ENCODE results near the gene SMU1.

DNA sequence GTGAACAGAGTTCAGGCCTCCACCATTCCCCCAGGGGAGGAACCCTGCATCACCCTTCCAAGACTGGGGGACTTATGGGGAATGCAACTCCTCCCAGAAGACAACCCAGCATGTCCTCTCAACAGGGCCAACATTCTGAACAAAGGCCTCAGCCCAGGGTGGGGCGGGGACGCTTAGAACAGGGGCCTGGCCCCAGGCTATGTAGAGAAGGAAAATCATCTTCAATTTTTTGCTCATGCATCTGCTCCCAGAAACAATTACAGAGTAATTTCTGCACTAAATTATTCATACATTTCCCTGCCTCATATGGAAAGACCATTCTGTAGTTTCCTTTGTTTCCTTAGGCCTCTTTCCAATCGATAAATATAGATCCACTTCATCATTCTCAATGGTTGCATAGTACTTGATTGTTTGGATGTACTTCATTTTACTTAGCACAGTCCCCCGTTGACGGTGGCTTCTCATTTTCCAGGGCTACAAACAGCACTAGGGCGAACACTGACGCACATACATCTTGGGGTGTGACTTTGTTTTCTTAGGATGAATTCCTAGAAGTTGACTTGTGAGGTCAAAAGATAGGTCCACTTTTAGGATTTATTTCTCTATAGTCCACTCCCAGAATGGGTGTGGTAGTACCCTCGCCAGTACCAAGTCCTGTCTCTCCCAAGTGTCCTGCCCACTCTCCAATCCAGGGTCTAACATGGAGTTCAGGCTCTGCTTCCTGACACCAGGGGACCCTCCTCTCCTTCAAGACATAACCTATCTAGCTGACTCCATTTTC lies 27.2 kb upstream of the SMU1 start:
- TF ChIP-seq, protein P1, sequence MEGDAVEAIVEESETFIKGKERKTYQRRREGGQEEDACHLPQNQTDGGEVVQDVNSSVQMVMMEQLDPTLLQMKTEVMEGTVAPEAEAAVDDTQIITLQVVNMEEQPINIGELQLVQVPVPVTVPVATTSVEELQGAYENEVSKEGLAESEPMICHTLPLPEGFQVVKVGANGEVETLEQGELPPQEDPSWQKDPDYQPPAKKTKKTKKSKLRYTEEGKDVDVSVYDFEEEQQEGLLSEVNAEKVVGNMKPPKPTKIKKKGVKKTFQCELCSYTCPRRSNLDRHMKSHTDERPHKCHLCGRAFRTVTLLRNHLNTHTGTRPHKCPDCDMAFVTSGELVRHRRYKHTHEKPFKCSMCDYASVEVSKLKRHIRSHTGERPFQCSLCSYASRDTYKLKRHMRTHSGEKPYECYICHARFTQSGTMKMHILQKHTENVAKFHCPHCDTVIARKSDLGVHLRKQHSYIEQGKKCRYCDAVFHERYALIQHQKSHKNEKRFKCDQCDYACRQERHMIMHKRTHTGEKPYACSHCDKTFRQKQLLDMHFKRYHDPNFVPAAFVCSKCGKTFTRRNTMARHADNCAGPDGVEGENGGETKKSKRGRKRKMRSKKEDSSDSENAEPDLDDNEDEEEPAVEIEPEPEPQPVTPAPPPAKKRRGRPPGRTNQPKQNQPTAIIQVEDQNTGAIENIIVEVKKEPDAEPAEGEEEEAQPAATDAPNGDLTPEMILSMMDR (IDR thresholded peaks at IDR 0.05), result no peak
- TF ChIP-seq POLR2AphosphoS5 (IDR thresholded peaks at IDR 0.05) (no peak), POLR2A (IDR thresholded peaks at IDR 0.05) (no peak)
